DMS 273 treated with DMSO at 0.1 percent for 48 hours (cell line): ENCODE results near the gene PLA2G2D.

Source experiments
- DNase-seq: peaks from one replicate; lab custom pipeline; 2025; lab: John Stamatoyannopoulos, UW

The PLA2G2D gene

DNA sequence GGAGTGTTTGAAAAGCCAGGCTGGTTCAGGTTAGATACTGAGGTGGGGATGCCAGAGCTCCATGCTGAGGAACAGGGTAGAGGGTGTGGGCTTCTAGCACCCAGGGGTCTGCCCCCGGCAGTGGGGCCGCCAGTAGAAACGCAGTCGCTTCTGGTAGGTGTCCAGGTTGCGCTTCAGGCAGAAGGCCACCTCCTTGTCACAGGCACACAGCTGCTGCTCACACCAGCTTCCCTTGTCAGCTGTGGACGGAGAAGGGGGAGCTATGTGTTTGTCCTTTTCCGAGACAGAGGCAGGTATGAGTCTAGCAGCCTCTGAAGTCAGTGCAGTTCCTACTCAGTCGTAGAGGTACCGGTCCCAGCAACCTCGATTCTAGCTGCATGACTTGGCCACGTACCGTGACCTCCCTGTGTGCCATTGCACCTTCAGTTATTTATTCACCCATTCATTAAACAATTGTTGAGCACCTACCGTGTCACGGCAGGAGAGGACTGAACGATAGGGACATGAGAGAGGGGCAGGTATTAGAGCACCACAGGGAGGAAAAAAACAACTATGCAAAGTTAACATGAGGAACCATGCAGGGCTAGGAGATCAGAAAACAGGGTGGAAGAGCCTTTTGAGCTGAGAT lies 5.2 kb downstream of the PLA2G2D start:
- no peak for DNase-seq

- DNase-seq: peak; percentile 27
These were observed 6.9 kb downstream of the PLA2G2D start for GRCh38 chr1:20112279-20113000.

GRCh38 chr1:20111452-20111851 lies 7.9 kb downstream of the PLA2G2D start:
- DNase-seq: no peak

DNA sequence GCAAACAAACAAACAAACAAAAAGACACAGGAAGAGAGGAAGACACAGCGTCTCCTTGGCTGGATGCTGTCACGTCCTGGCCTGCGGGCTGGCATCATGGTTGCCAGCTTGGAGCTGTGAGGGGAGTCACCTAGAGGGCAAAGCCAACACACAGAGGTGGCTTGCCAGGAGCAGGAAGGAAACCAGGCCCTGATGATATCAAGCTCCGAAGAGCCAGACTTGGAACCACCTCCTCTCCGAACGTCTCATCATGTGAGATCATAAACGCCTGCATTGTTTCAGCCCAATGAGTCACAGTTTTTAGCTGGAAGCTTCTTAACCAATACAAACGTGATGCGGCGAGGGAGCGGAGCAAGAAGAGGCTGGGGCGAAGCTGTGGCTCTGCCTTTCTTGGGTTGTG lies 8.7 kb downstream of the PLA2G2D start:
- DNase-seq: no peak

DNA sequence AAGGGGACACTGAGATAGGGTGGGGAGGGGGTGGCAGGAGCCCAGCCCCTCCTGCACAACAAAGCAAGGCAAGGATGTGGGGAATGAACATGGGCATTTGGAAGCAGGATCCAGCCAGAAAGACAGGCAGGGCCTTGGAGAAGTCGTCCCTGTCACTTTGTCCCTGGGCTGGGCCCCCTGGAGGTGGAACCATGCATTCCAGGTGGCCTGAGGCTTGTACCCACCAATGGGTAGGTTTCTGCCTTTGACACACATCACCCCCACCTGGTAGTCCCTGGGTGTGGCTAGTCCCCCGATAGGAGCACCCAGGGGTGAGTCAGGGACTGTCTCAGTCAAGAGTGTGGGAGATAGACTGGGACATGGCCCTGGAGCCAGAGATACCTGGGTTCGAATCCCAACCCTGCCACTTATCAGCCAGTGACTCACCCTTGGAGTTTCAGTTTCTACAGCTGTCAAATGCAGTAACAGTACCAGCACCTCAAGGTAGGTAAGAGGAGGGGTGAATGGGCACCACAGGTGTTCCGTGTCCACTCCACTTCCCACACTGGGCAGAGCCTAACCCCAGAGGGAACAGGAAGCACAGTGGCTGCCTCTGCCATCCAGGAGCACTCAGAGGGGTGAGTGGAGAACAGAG lies 10.0 kb downstream of the PLA2G2D start:
- DNase-seq: no peak

DNA sequence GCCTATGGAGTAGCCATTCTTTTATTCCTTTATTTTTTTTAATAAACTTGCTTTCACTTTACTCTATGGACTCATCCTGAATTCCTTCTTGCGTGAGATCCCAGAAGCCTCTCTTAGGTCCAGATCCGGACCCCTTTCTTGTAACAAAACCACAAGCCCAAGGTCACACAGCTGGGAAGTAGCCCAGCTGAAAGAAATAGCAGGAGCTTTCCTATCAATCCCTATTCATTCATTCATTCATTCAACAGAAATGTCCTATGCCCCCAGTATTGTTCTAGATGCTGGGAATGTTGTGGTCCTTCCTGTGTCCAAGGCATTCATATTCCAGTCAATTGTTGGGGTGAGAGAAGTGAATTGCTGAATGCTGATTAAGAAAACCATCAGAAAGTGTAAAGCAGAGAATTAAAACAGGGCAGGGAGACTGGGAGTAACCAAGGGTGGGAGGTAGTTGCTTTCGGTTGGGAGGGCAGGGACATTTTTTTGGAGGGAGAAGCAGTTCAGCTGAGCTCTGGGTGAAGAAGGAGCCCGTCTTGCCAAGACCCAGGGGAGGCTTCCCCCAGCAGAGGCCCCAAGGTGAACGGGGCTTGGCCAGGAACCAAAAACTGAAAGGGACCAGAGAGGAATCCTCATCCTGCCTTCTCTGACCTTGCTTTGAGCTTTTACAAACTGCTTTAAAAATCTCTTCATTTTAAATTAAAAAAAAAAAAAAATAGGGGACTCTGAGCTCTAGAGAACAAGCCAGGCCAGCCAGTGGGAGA lies 10.8 kb downstream of the PLA2G2D start:
- DNase-seq: no peak

GRCh38 chr1:20107796-20108195 lies 11.5 kb downstream of the PLA2G2D start:
- no peak for DNase-seq

DNA sequence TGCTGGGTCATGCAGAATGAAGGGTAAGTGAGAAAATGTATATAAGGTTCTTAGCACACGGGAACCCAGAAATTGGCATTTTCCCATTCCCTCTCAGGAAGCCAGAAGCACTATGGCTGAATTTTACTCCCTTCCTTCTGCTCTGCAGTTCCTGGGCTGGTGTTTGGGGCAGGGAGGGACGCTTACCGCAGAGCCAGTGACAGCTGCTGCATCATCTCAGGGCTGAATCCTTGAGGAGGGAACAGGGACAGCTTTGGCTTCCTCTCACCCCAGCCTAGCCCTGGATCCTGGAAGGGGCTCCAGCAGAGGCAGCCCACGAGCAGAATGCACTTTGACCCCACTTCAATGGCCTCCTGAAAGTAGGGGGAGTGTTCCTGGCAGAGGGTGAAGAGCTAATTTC lies 12.0 kb downstream of the PLA2G2D start:
- no peak for DNase-seq

DNA sequence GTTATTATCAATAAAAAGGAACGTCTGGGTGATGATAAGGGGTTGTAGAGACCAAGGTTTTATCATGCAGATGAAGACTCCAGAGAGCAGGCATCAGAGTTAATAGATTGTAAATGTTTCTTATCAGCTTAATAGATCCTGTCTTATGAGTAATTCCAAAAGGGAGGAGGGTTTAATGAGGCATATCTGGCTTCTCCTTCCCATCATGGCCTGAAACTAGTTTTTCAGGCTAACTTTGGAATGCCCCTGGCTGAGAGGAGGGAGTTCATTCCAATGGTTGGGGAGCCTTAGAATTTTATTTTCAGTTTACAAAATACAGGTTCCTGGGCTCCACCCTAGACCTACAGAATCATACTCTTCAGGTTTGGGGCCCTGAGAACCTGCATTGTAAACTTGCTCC lies 13.5 kb downstream of the PLA2G2D start:
- DNase-seq: no peak

DNA sequence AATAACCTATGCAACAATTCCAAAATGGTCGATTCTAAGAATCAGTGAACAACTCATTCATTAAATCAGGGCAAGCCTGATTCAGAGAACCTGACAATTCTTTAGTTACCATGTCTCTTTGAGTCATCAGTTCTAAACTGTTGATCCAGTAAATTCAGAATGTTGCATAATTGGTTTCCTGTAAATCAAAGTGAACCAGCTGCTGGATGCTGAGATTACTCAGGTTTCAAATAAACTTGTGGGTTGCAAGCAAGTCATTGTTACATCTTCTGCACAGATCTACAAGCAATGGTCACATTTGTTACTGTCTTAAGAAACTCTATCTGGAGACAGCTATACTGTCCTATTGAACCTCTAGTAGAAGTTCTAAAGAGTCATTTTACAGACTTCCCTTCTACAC lies 16.5 kb downstream of the PLA2G2D start:
- no peak for DNase-seq

- no peak for DNase-seq
These were observed 18.5 kb downstream of the PLA2G2D start for GRCh38 chr1:20100632-20101355.

DNA sequence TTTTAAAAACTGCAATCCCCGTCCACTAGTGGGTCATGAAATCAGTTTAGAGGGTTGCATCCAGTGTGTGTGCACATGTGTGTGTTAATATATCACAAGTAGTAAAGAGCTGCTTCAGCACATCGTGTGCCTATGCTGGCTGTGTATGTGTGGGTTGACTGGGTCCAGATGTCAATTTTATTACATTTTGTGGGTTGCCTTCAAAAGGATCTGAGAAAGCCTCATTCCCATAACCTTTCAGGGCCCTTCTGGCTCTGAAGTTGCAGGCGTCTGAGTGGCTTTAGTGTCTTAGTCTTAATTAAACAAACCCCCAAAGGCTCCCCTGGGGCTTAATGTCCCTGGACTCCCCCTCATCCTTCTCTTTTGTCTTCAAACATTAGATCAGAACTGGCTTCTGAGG lies 19.8 kb downstream of the PLA2G2D start:
- no peak for DNase-seq

- no peak for DNase-seq
These were observed 22.4 kb downstream of the PLA2G2D start for GRCh38 chr1:20096840-20097447.

DNA sequence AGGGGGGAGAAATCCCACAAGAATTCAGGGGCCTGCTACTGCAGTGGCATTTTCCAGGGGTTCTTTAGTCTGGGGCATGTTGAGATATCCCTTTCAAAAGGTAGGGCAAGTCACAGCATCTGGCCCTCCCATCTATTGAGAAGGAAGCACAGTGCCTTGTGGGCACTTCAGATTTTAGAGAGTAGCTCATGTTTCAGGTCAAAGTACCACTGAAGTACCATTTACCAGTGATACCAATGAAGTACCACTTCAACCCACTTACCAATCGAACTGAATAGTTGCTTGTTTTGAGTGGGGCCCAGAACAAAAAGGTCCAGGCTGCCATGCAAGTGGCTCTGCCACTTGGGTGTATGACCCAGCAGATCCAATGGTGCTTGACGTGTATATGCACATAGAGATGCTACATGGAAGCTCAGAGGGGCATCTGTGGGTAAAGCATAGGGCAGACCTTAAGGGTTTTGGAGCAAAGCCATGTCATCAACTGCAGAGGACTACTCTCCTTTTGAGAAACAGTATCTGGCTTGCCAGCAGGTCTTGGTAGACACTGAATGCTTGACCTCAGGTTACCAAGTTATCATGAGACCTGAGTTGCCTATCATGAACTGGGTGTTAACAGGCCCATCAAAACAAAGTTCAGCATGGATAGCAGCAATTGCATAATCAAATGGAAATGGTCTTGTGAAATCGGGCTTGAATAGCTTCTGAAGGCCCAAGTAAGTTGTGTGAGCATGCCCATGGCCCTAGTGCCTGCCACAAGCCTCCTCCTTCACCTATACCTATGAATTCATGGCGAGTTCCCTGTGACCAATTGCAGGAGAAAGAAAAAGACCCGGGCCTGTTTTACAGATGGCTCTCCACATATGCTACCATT lies 23.5 kb downstream of the PLA2G2D start:
- no peak for DNase-seq

- no peak for DNase-seq
These were observed 25.4 kb downstream of the PLA2G2D start for GRCh38 chr1:20093940-20094391.

GRCh38 chr1:20093303-20093702 lies 26.0 kb downstream of the PLA2G2D start:
- DNase-seq: no peak

GRCh38 chr1:20090641-20091040 lies 28.7 kb downstream of the PLA2G2D start:
- no peak for DNase-seq

- DNase-seq: no peak
These were observed 29.2 kb downstream of the PLA2G2D start for GRCh38 chr1:20090119-20090518.

DNA sequence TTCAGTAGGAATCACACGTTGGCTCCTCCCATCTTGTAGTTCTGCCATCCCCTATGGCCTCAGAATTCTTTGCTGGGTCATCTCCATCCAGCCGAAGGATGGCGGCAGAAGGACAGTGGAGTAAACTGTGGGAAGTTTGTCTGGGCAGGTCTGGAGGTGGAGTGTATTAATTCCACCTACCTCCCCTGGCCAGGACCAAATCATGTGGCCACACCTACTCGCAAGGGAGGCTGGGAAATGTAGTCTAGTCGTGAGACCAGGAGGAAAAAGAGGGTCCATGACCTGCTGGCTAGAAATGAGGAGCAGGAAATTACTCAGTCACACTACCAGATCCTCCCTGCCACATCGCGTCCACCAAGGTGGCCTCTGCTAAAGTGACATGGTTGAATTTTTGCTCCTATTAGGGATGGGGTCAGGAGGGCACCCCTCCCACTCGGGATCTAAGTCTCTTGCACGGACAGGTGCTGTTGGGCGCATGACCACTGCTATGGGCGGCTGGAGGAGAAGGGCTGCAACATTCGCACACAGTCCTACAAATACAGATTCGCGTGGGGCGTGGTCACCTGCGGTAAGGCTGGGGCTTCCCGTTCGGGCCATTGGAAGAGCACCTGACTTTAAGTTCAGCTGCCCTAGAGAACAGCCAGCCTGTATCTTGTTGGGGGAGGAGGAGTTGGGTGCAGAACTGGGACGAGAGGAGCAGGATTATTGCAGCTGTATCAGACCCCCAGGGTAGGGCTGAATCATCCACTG lies 29.8 kb downstream of the PLA2G2D start:
- no peak for DNase-seq

GRCh38 chr1:20087668-20088067 lies 31.7 kb downstream of the PLA2G2D start:
- DNase-seq: no peak
